GM12878 (cell line): Measurements from ENCODE around the gene POU5F1. TPM values are rescaled to one million over a fixed set of nuclear protein-coding genes. Genes with fewer than 3 reads are reported as not detected.

Experiments
- ATAC-seq: fragments of 200-7000 bp; cut with Tn5 transposase; 3 replicates; pipeline ENCODE4 v1.9.1; 2020; ENCODE audit warnings: mild to moderate bottlenecking, moderate library complexity
- BruUV-seq: library from RNA; stranded (reverse); fragments of 400-500 nt; replicated peaks from 2 replicates; lab custom pipeline; 2021; lab: Mats Ljungman, UMichigan
- CTCF ChIA-PET: fragments of 300-600 bp; sonication (Branson Sonifier 250); formaldehyde crosslinking; extraction: SDS; loops from one replicate; lab custom pipeline; 2021; ENCODE audit warnings: inconsistent platforms; lab: Yijun Ruan, JAX
- POLR2A ChIA-PET: fragments of 350-600 bp; formaldehyde crosslinking; extraction: SDS; loops from one replicate; lab custom pipeline; 2021; ENCODE audit warnings: inconsistent platforms; lab: Charles Lee
- RAD21 ChIA-PET: fragments of 300-600 bp; sonication (Branson Sonifier 250); formaldehyde crosslinking; loops from one replicate; lab custom pipeline; 2023; ENCODE audit warnings: antibody characterized with exemption; ENCODE audit not compliant: unreplicated experiment; lab: Charles Lee
- SMC1A ChIA-PET: fragments of 300-600 bp; sonication (Branson Sonifier 250); formaldehyde crosslinking; loops from one replicate; lab custom pipeline; 2023; ENCODE audit not compliant: unreplicated experiment, uncharacterized antibody; lab: Charles Lee
- DNase-seq: peaks from one replicate; pipeline ENCODE4 v3.0.0-alpha.2; 2011; ENCODE audit warnings: low read depth, low spot score
- FAIRE-seq: peaks from 3 replicates; lab custom pipeline; 2011; peaks lifted over from hg19 to GRCh38; lab: Jason Lieb, UNC
- H2AFZ ChIP-seq: 2 replicates; pipeline ENCODE4 v1.6.0; 2011; ENCODE audit warnings: low read depth, low read length, control low read depth; ENCODE audit not compliant: control insufficient read depth
- H3K27ac ChIP-seq: 2 replicates; pipeline ENCODE4 v1.5.1; 2011; ENCODE audit warnings: control low read depth; ENCODE audit not compliant: control insufficient read depth, insufficient read depth
- H3K27me3 ChIP-seq, 2 experiments: replicated peaks in 1 of 2; 2 replicates each; pipeline versions ENCODE4 v1.6.0 to v1.6.1; 2011; ENCODE audit warnings: low read length in 1 of 2; ENCODE audit not compliant: control insufficient read depth in 2 of 2, insufficient read depth in 2 of 2
- H3K36me3 ChIP-seq, 2 experiments: 2 replicates each; pipeline ENCODE4 v1.5.1; 2011; ENCODE audit warnings: low read length in 1 of 2; ENCODE audit not compliant: control insufficient read depth in 2 of 2, insufficient read depth in 2 of 2
- H3K4me1 ChIP-seq: 2 replicates; pipeline ENCODE4 v1.6.1; 2011; ENCODE audit warnings: mild to moderate bottlenecking, low read length, moderate library complexity, mixed read lengths; ENCODE audit not compliant: control insufficient read depth, insufficient read depth
- H3K4me2 ChIP-seq: 2 replicates; pipeline ENCODE4 v1.6.0; 2011; ENCODE audit warnings: control low read depth; ENCODE audit not compliant: control insufficient read depth, insufficient read depth
- H3K4me3 ChIP-seq: fragments of 200-600 bp; sonication (generic); 2 replicates; pipeline ENCODE4 v1.5.1; 2016
- H3K79me2 ChIP-seq: 2 replicates; pipeline ENCODE4 v1.6.0; 2011; ENCODE audit warnings: low read length; ENCODE audit not compliant: control insufficient read depth, insufficient read depth
- H3K9ac ChIP-seq: 2 replicates; pipeline ENCODE4 v1.8.0; 2011; ENCODE audit warnings: low read length, control low read depth, mixed read lengths; ENCODE audit not compliant: control insufficient read depth, insufficient read depth
- H3K9me3 ChIP-seq: replicated peaks from 3 replicates; pipeline ENCODE4 v1.5.1; 2011; ENCODE audit warnings: mild to moderate bottlenecking, low read length; ENCODE audit not compliant: control insufficient read depth, insufficient read depth
- H4K20me1 ChIP-seq: 2 replicates; pipeline ENCODE4 v1.6.0; 2011; ENCODE audit not compliant: control insufficient read depth, insufficient read depth
- CHD2 ChIP-seq: IDR thresholded peaks from 2 replicates; pipeline ENCODE4 v1.6.1; 2011; ENCODE audit warnings: low read depth, low read length, improper control_type of control experiment, borderline replicate concordance
- POLR2AphosphoS2 ChIP-seq: IDR thresholded peaks from 2 replicates; pipeline ENCODE4 v1.6.1; 2011; ENCODE audit warnings: low read depth, mild to moderate bottlenecking, low read length, improper control_type of control experiment, moderate library complexity
- RUNX3 ChIP-seq: IDR thresholded peaks from 2 replicates; pipeline ENCODE4 v1.6.1; 2012; ENCODE audit warnings: low read length, inconsistent platforms
- SMAD5 ChIP-seq: IDR thresholded peaks from 2 replicates; pipeline ENCODE4 v1.6.1; 2016; ENCODE audit warnings: antibody characterized with exemption, low read depth
- SREBF2 ChIP-seq: IDR thresholded peaks from 2 replicates; pipeline ENCODE4 v1.6.1; 2012; ENCODE audit warnings: mild to moderate bottlenecking, low read length
- SUZ12 ChIP-seq: fragments of 200-600 bp; sonication (generic); IDR thresholded peaks from one replicate; pipeline ENCODE4 v1.6.1; 2018; ENCODE audit warnings: antibody characterized with exemption, mild to moderate bottlenecking; ENCODE audit not compliant: unreplicated experiment
- TBL1XR1 ChIP-seq: IDR thresholded peaks from 2 replicates; pipeline ENCODE4 v1.6.1; 2012; ENCODE audit warnings: low read depth, low read length, improper control_type of control experiment
- ZBED1 ChIP-seq: IDR thresholded peaks from 2 replicates; pipeline ENCODE4 v1.6.1; 2016; ENCODE audit warnings: borderline replicate concordance
- ZNF622 ChIP-seq: fragments of 450-650 bp; IDR thresholded peaks from 2 replicates; pipeline ENCODE4 v1.6.1; 2017; ENCODE audit warnings: mild to moderate bottlenecking, inconsistent platforms
- WGBS: methylation state at CpG from one replicate; pipeline ENCODE4 v1.1.6; 2016; ENCODE audit warnings: low lambda C conversion rate; ENCODE audit not compliant: insufficient replicate concordance, insufficient coverage; ENCODE audit errors: missing lambda C conversion rate; 5-methylcytosine and 5-hydroxymethylcytosine counted together
- in situ Hi-C: fragments of 300-500 bp; cut with MboI; formaldehyde crosslinking; loops from 9 replicates; pipeline ENCODE4 v1.14.3; 2018; ENCODE audit warnings: mixed read lengths
- intact Hi-C: fragments of 100-400 bp; cut with micrococcal nuclease; formaldehyde crosslinking; loops from one replicate; pipeline ENCODE4 v1.14.2; 2022; ENCODE audit not compliant: unreplicated experiment
- polyA plus RNA-seq, 11 experiments: library from polyadenylated mRNA; depleted of rRNA in 4 of 11; unstranded in 6 of 11; stranded (reverse) in 5 of 11; fragments of >200 nt; fragmentation: Nextera tagmentation in 4 of 11; fragmentation: Illumina TruSeq in 1 of 11; extraction: Ambion mirVana in 4 of 11; extraction: Trizol in 1 of 11; gene quantifications; 1 replicate in 1 of 11; 2 replicates in 10 of 11; pipeline versions ENCODE4 v1.2.1 to v1.2.3, GENCODE V29; 2011 to 2016; ENCODE audit warnings: inconsistent platforms in 2 of 11, missing spikeins in 2 of 11, low read depth in 1 of 11
- total RNA-seq, 4 experiments: library from RNA; depleted of rRNA in 3 of 4; stranded (reverse); fragments of >200 nt in 3 of 4; fragmentation: Illumina TruSeq in 1 of 4; extraction: Trizol in 1 of 4; gene quantifications; 2 replicates each; pipeline versions ENCODE4 v1.2.1 to v1.2.3, GENCODE V29; 2013 to 2021
- TF ChIP-seq, protein P1 (sequence below), 3 experiments: IDR thresholded peaks in 2 of 3; conservative IDR thresholded peaks in 1 of 3; 2 replicates each; pipeline ENCODE4 v1.5.1; 2011; ENCODE audit warnings: low read depth in 3 of 3, low read length in 3 of 3, mild to moderate bottlenecking in 3 of 3, control low read depth in 2 of 3, moderate library complexity in 2 of 3, inconsistent platforms in 1 of 3, mixed read lengths in 1 of 3; ENCODE audit not compliant: control insufficient read depth in 2 of 3, insufficient read depth in 1 of 3; ENCODE audit errors: extremely low read depth in 1 of 3
- TF ChIP-seq, protein P2 (sequence below): fragments of 150-350 bp; IDR thresholded peaks from 2 replicates; pipeline ENCODE4 v1.6.1; 2016; ENCODE audit warnings: low read depth, low read length
- TF ChIP-seq, protein P3 (sequence below): fragments of 450-650 bp; IDR thresholded peaks from 2 replicates; pipeline ENCODE4 v1.6.1; 2017; ENCODE audit warnings: antibody characterized with exemption, mild to moderate bottlenecking, moderate library complexity
- TF ChIP-seq, protein P4 (sequence below): IDR thresholded peaks from 2 replicates; pipeline ENCODE4 v1.6.1; 2011; ENCODE audit warnings: borderline replicate concordance, low read depth, mild to moderate bottlenecking, moderate library complexity, mixed read lengths, low read length; ENCODE audit not compliant: insufficient read depth; ENCODE audit errors: extremely low read length

The POU5F1 gene
- total and polyA plus RNA-seq, 10 of the 15 experiments (the other 5 are each of a cell fraction or from before 2014, with no cell fraction given), result 1.4 to 5.5 (median 3.2) TPM

DNA sequence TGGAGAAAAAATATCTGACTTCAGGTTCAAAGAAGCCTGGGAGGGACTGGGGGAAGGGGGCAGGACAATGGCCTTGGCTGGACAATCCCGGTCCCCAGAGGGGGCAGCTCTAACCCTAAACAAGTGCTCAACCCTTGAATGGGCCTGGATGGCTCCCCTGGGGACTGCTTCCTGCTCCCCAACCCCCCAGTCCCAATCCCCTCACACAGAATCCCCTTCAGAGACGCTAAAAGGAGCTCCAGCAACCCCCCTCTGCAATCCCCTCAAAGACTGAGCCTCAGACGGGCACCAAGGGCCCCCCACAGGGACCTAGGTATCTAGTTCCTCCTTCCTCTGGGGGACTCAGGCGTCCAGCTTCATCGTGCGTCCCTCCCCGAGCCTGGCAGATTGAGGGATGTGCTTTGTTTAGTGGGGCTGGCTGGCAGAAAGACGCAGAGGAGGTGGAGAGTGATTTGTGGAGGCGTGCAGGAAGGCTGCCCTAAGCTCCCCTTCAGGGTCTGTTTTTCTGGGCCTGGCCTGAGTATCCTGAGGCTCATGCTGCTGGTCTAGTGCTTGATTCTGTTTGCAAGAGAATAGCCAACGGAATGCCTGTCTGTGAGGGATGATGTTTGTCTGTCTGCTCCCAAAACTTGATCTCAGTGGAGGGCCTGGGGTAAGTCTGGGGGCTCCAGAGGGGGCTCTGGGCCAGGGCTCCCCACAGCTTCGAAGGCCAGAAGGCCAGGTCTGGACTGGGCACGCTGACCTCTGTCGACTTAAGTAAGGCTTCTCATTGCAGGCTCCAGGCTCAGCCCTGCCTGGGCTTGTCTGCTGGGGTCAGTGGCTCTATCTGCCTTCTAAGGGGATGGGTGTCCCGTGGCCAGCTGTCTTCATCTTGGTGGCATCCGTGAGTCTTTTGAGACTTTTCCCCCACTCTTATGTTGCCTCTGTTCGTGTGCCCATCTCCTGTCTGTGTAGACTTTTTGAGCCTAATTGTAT lies 1.7 kb upstream of the POU5F1 start:
- ChIA-PET CTCF (no interaction called here), SMC1A (interaction anchor here (0.9 kb wide), 1 partner anchor 20 kb away, joined by 3 read pairs; no protein-coding TSS in a partner anchor), RAD21 (interaction anchor here (0.8 kb wide), 1 partner anchor 34 kb away, joined by 3 read pairs; the partner anchor contains the start of gene PSORS1C2), POLR2A (no interaction called here)
- no peaks in the 10 kb centered on the region for H3K9me3 ChIP-seq
- no peaks in the 10 kb centered on the region for H3K27me3 ChIP-seq
- no peak overlapping the region for H3K27ac ChIP-seq
- no TSS peak for BruUV-seq
- no peaks in the 10 kb centered on the region for H4K20me1 ChIP-seq
- H3K9ac ChIP-seq, result no peak overlapping the region
- ATAC-seq (no peak), DNase-seq (no peak), FAIRE-seq (no peak)
- H3K79me2 ChIP-seq, result no peaks in the 10 kb centered on the region
- no peaks in the 10 kb centered on the region for H3K4me1 ChIP-seq
- in situ Hi-C loops (no loop called here), intact Hi-C loops (no loop called here)
- H3K36me3 ChIP-seq, result no peaks in the 10 kb centered on the region
- H3K4me3 ChIP-seq, result no peak overlapping the region
- no peak overlapping the region for H2AFZ ChIP-seq
- H3K4me2 ChIP-seq, result no peak overlapping the region
- 70% methylated on average over 16 of the region's 16 CpGs for WGBS
- TF ChIP-seq, protein P1, sequence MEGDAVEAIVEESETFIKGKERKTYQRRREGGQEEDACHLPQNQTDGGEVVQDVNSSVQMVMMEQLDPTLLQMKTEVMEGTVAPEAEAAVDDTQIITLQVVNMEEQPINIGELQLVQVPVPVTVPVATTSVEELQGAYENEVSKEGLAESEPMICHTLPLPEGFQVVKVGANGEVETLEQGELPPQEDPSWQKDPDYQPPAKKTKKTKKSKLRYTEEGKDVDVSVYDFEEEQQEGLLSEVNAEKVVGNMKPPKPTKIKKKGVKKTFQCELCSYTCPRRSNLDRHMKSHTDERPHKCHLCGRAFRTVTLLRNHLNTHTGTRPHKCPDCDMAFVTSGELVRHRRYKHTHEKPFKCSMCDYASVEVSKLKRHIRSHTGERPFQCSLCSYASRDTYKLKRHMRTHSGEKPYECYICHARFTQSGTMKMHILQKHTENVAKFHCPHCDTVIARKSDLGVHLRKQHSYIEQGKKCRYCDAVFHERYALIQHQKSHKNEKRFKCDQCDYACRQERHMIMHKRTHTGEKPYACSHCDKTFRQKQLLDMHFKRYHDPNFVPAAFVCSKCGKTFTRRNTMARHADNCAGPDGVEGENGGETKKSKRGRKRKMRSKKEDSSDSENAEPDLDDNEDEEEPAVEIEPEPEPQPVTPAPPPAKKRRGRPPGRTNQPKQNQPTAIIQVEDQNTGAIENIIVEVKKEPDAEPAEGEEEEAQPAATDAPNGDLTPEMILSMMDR (IDR thresholded peaks at IDR 0.05 in 2 of 3, conservative IDR thresholded peaks at IDR 0.05 in 1 of 3; ENCODE audit: control insufficient read depth in 2 of 3, extremely low read depth in 1 of 3, insufficient read depth in 1 of 3, low read depth in 3 of 3, low read length in 3 of 3), result no peak
- no peak for TF ChIP-seq TBL1XR1
- TF ChIP-seq, protein P2, sequence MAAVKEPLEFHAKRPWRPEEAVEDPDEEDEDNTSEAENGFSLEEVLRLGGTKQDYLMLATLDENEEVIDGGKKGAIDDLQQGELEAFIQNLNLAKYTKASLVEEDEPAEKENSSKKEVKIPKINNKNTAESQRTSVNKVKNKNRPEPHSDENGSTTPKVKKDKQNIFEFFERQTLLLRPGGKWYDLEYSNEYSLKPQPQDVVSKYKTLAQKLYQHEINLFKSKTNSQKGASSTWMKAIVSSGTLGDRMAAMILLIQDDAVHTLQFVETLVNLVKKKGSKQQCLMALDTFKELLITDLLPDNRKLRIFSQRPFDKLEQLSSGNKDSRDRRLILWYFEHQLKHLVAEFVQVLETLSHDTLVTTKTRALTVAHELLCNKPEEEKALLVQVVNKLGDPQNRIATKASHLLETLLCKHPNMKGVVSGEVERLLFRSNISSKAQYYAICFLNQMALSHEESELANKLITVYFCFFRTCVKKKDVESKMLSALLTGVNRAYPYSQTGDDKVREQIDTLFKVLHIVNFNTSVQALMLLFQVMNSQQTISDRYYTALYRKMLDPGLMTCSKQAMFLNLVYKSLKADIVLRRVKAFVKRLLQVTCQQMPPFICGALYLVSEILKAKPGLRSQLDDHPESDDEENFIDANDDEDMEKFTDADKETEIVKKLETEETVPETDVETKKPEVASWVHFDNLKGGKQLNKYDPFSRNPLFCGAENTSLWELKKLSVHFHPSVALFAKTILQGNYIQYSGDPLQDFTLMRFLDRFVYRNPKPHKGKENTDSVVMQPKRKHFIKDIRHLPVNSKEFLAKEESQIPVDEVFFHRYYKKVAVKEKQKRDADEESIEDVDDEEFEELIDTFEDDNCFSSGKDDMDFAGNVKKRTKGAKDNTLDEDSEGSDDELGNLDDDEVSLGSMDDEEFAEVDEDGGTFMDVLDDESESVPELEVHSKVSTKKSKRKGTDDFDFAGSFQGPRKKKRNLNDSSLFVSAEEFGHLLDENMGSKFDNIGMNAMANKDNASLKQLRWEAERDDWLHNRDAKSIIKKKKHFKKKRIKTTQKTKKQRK, result no peak
- no peak for TF ChIP-seq ZNF622
- TF ChIP-seq ZBED1, result no peak
- TF ChIP-seq SREBF2, result no peak
- no peak for TF ChIP-seq SMAD5
- no peak for TF ChIP-seq SUZ12
- TF ChIP-seq RUNX3, result no peak
- TF ChIP-seq, protein P3, sequence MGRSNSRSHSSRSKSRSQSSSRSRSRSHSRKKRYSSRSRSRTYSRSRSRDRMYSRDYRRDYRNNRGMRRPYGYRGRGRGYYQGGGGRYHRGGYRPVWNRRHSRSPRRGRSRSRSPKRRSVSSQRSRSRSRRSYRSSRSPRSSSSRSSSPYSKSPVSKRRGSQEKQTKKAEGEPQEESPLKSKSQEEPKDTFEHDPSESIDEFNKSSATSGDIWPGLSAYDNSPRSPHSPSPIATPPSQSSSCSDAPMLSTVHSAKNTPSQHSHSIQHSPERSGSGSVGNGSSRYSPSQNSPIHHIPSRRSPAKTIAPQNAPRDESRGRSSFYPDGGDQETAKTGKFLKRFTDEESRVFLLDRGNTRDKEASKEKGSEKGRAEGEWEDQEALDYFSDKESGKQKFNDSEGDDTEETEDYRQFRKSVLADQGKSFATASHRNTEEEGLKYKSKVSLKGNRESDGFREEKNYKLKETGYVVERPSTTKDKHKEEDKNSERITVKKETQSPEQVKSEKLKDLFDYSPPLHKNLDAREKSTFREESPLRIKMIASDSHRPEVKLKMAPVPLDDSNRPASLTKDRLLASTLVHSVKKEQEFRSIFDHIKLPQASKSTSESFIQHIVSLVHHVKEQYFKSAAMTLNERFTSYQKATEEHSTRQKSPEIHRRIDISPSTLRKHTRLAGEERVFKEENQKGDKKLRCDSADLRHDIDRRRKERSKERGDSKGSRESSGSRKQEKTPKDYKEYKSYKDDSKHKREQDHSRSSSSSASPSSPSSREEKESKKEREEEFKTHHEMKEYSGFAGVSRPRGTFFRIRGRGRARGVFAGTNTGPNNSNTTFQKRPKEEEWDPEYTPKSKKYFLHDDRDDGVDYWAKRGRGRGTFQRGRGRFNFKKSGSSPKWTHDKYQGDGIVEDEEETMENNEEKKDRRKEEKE, result no peak
- TF ChIP-seq, protein P4, sequence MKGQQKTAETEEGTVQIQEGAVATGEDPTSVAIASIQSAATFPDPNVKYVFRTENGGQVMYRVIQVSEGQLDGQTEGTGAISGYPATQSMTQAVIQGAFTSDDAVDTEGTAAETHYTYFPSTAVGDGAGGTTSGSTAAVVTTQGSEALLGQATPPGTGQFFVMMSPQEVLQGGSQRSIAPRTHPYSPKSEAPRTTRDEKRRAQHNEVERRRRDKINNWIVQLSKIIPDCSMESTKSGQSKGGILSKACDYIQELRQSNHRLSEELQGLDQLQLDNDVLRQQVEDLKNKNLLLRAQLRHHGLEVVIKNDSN, result no peak
- TF ChIP-seq POLR2AphosphoS2, result no peak
- no peak for TF ChIP-seq CHD2
